H1 (cell line): ENCODE results near the gene TEX54. TPM values are rescaled to one million over a fixed set of nuclear protein-coding genes. Genes with fewer than 3 reads are reported as not detected.

ENCODE experiments used
- BACH1 ChIP-seq: IDR thresholded peaks from 2 replicates; pipeline ENCODE4 v1.6.1; 2012; ENCODE audit warnings: low read length, improper control_type of control experiment
- CHD1 ChIP-seq: IDR thresholded peaks from 2 replicates; pipeline ENCODE4 v1.6.1; 2012; ENCODE audit warnings: low read depth, low read length, improper control_type of control experiment
- CHD2 ChIP-seq: IDR thresholded peaks from 2 replicates; pipeline ENCODE4 v1.6.1; 2012; ENCODE audit warnings: low read length, improper control_type of control experiment
- GTF2F1 ChIP-seq: IDR thresholded peaks from 2 replicates; pipeline ENCODE4 v1.6.1; 2012; ENCODE audit warnings: low read depth, low read length, improper control_type of control experiment, borderline replicate concordance
- POLR2AphosphoS5 ChIP-seq: IDR thresholded peaks from 2 replicates; pipeline ENCODE4 v1.6.1; 2011; ENCODE audit warnings: low read depth, low read length
- POU5F1 ChIP-seq: IDR thresholded peaks from 2 replicates; pipeline ENCODE4 v1.6.1; 2011; ENCODE audit warnings: low read depth, mild to moderate bottlenecking, low read length, moderate library complexity
- RBBP5 ChIP-seq: IDR thresholded peaks from 2 replicates; pipeline ENCODE4 v1.7.1; 2012; ENCODE audit warnings: low read depth, mild to moderate bottlenecking, inconsistent platforms, low read length, moderate library complexity, borderline replicate concordance
- SP1 ChIP-seq: IDR thresholded peaks from 2 replicates; pipeline ENCODE4 v1.6.1; 2011; ENCODE audit warnings: low read depth, low read length
- TBP ChIP-seq: IDR thresholded peaks from 2 replicates; pipeline ENCODE4 v1.6.1; 2011; ENCODE audit warnings: low read depth, low read length, improper control_type of control experiment
- ZNF274 ChIP-seq: IDR thresholded peaks from 2 replicates; pipeline ENCODE4 v1.7.0; 2012; ENCODE audit warnings: low read length, borderline replicate concordance; ENCODE audit errors: extremely low read depth
- polyA plus RNA-seq, 7 experiments: library from polyadenylated mRNA; depleted of rRNA in 3 of 7; stranded (reverse) in 5 of 7; unstranded in 2 of 7; fragments of >200 nt in 5 of 7; fragments of 200-250 nt in 2 of 7; gene quantifications; 1 replicate in 5 of 7; 2 replicates in 1 of 7; 4 replicates in 1 of 7; pipeline versions ENCODE4 v1.2.1 to v1.2.3, GENCODE V29; 2011 to 2013; ENCODE audit warnings: missing spikeins in 2 of 7, mixed read lengths in 2 of 7
- total RNA-seq: library from RNA; stranded (reverse); fragmentation: NEBNext Ultra II Directional; extraction: Animal tissue kit (Norgen Biotek cat#: 25700); gene quantifications from 2 replicates; pipeline ENCODE4 v1.2.1, GENCODE V29; 2021
- TF ChIP-seq, protein P1 (sequence below): fragments of 300-600 bp; sonication (generic); IDR thresholded peaks from 2 replicates; pipeline ENCODE4 v1.7.1; 2012; ENCODE audit warnings: low read length, moderate library complexity, mild to moderate bottlenecking, inconsistent platforms; ENCODE audit not compliant: insufficient replicate concordance

TEX54 gene
- total and polyA plus RNA-seq, 2 of the 8 experiments (the other 6 are each of a cell fraction or from before 2014, with no cell fraction given) = 1.2 TPM; not detected in 1

DNA sequence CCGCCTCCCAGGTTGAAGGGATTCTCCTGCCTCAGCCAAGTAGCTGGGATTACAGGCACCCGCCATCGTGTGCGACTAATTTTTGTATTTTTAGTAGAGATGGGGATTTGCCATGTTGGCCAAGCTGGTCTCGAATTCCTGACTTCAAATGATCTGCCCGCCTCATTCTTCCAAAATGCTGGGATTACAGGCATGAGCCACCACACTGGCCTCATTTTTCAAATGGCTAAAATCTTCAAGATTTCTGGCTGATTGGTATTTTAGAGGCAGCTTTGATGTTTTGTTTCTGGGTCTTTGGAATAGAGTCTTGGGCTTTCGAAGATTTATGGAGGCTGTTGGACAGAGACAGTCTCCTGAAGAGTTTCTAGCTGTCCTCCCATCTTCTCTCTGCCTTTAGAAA, 42.2 kb upstream of the TEX54 start (continued):
- TF ChIP-seq, protein P1, sequence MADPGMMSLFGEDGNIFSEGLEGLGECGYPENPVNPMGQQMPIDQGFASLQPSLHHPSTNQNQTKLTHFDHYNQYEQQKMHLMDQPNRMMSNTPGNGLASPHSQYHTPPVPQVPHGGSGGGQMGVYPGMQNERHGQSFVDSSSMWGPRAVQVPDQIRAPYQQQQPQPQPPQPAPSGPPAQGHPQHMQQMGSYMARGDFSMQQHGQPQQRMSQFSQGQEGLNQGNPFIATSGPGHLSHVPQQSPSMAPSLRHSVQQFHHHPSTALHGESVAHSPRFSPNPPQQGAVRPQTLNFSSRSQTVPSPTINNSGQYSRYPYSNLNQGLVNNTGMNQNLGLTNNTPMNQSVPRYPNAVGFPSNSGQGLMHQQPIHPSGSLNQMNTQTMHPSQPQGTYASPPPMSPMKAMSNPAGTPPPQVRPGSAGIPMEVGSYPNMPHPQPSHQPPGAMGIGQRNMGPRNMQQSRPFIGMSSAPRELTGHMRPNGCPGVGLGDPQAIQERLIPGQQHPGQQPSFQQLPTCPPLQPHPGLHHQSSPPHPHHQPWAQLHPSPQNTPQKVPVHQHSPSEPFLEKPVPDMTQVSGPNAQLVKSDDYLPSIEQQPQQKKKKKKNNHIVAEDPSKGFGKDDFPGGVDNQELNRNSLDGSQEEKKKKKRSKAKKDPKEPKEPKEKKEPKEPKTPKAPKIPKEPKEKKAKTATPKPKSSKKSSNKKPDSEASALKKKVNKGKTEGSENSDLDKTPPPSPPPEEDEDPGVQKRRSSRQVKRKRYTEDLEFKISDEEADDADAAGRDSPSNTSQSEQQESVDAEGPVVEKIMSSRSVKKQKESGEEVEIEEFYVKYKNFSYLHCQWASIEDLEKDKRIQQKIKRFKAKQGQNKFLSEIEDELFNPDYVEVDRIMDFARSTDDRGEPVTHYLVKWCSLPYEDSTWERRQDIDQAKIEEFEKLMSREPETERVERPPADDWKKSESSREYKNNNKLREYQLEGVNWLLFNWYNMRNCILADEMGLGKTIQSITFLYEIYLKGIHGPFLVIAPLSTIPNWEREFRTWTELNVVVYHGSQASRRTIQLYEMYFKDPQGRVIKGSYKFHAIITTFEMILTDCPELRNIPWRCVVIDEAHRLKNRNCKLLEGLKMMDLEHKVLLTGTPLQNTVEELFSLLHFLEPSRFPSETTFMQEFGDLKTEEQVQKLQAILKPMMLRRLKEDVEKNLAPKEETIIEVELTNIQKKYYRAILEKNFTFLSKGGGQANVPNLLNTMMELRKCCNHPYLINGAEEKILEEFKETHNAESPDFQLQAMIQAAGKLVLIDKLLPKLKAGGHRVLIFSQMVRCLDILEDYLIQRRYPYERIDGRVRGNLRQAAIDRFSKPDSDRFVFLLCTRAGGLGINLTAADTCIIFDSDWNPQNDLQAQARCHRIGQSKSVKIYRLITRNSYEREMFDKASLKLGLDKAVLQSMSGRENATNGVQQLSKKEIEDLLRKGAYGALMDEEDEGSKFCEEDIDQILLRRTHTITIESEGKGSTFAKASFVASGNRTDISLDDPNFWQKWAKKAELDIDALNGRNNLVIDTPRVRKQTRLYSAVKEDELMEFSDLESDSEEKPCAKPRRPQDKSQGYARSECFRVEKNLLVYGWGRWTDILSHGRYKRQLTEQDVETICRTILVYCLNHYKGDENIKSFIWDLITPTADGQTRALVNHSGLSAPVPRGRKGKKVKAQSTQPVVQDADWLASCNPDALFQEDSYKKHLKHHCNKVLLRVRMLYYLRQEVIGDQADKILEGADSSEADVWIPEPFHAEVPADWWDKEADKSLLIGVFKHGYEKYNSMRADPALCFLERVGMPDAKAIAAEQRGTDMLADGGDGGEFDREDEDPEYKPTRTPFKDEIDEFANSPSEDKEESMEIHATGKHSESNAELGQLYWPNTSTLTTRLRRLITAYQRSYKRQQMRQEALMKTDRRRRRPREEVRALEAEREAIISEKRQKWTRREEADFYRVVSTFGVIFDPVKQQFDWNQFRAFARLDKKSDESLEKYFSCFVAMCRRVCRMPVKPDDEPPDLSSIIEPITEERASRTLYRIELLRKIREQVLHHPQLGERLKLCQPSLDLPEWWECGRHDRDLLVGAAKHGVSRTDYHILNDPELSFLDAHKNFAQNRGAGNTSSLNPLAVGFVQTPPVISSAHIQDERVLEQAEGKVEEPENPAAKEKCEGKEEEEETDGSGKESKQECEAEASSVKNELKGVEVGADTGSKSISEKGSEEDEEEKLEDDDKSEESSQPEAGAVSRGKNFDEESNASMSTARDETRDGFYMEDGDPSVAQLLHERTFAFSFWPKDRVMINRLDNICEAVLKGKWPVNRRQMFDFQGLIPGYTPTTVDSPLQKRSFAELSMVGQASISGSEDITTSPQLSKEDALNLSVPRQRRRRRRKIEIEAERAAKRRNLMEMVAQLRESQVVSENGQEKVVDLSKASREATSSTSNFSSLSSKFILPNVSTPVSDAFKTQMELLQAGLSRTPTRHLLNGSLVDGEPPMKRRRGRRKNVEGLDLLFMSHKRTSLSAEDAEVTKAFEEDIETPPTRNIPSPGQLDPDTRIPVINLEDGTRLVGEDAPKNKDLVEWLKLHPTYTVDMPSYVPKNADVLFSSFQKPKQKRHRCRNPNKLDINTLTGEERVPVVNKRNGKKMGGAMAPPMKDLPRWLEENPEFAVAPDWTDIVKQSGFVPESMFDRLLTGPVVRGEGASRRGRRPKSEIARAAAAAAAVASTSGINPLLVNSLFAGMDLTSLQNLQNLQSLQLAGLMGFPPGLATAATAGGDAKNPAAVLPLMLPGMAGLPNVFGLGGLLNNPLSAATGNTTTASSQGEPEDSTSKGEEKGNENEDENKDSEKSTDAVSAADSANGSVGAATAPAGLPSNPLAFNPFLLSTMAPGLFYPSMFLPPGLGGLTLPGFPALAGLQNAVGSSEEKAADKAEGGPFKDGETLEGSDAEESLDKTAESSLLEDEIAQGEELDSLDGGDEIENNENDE = no peak
- TF ChIP-seq TBP = no peak
- no peak for TF ChIP-seq ZNF274
- TF ChIP-seq POLR2AphosphoS5 = no peak
- TF ChIP-seq RBBP5 = no peak
- no peak for TF ChIP-seq BACH1
- TF ChIP-seq CHD1 = no peak
- no peak for TF ChIP-seq CHD2
- no peak for TF ChIP-seq SP1
- TF ChIP-seq POU5F1 = no peak
- TF ChIP-seq GTF2F1 = no peak
